Activated naive CD4-positive, alpha-beta T cell (primary cell): ENCODE measurements around the gene TMEM125.

Experiments
- DNase-seq, 4 experiments: peaks; one replicate each; lab custom pipeline; 2025; lab: John Stamatoyannopoulos, UW

TMEM125 gene

DNA sequence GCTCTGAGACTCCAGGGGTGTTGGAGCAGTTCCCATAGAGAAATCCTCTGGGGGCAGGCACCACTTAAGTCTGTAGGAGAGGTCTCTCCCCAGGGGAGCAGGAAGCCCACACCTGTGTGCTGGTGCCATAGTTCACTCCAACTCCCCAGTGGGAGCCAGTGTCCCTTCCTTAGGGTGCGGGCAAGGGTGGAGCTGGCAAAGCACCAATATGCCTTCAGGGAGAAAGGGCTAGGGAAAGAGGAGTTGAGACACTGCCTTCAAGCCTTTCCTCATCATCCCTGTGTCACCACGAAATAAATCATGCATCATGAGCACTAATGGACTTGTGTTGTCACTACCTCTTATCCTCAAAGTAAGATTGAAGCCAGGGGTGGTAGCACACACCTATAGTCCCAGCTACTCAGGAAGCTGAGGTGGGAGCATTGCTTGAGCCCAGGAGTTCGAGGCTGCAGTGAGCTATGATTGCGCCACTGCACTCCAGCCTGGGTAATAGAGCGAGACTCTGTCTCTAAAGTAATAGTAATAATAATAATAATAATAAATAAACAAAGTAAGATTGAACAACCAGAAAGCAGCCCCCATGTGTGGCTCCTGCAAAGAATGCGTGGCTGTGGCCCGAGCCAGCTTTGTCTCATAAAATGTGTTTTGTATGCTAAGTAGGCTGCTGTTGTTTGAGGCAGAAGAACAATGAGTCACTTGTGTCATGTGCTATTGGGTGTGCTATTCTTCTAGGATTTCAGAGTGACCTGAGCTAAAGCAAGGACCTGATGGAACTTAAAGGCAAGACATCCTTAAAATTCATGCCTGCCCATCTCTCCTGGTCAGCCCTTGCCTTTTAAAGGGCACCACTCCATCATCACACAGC is 24.3 kb downstream of the TMEM125 start:
- DNase-seq = no peak

DNA sequence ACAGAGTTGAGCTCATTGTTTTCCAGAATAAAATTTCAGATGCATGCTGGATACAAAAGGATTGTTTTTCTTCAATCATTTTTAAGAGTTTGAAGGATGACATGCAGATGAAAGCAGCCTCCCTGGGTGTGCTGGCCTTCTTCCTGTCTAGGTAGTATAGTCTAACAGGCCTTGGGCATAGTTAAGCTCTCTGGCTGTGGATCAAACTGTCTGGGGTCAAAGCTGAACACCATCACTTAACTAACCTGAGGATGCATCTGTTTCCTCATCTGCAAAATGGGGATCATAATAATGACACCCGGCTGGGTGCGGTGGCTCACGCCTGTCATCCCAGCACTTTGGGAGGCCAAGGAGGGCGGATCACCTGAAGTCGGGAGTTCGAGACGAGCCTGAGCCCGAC is 25.0 kb downstream of the TMEM125 start:
- no peak for DNase-seq

DNA sequence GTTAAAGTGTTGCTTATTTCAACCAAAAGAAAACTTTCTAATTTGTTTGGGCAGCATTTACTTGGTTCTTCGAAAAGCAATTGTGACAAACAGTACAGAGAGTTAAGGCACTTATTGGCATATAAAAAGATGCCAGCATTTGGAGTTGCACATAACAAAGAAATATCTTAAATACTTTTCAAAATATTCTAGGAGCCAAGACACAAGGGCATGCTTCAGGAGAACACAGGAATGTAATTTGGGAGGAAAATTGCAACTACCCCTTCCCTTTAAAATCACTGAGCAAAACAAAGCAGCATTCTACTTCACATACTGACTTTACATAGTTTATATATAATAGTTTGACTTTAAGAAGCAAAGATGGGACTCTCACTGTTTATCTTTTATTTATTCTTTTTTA is 26.4 kb downstream of the TMEM125 start:
- no peak for DNase-seq

DNA sequence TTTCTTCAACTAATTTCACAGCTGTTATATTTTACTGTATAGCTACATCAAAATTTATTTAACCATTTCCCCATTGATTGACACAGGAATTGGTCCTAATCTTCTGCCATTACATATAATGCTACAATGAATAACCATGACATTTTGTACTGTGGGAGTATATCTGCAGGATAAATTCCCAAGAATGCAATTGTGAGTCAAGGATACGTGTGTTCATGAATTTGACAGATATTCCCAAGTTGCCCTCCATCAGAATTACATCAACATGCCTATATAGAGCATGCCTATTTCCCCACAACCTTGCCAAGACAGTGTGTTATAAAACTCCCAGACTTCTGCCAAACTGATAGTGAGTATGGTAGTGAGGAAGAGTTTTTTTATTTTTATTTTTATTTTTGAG is 28.3 kb downstream of the TMEM125 start:
- no peak for DNase-seq

DNA sequence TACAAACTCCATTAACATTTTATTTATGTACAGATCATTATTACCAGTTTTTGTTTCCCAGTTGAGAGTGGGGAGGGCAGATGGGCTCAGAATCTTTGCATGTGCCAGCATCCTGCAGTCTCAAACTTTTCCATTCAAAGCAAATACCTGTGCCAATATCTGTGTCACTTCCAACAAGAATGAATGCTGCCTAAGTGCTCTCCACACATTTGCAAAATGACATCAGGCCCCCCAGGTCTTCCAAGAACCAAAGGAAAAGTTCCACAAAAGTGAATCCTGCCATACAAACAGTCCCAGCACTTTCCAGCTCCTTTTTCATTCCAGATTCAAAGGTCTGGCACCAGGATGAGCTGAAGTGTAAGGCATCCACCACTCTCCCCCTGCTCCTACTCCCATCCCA is 29.3 kb downstream of the TMEM125 start:
- DNase-seq = no peak

DNA sequence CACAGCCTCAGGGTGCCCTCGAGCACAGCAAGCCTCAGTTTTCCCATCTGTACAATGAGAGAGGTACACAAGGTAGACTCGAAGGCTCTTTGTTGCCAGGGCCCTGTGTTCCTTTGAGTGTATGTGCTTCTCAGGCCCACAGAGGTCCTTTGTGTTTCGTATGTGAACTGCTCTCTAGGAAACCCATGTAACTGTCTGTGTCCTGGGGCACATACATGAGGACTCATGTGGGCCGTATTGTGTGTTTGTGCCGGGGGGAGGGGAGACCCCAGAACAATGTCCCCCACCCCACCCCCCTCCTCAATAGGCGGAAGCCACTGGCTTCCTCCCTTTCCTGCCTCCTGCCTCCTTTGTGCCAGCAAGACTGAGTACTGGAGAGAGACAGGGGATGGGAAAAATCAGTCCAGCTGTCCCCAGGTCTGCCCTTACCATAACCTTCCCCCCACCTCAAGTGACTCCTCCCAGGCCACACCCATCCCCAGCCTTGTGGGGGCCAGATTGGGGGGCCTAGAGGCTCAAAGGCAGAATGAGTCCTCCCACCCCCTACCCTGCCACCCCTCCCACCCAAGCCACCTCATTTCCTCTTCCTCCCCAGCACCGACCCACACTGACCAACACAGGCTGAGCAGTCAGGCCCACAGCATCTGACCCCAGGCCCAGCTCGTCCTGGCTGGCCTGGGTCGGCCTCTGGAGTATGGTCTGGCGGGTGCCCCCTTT is 30.8 kb downstream of the TMEM125 start, which contains the start of gene TIE1:
Gene TIE1, plus strand, starts transcription at position 605 of the 717 bp plus-strand sequence. Its CDS starts 90 bp downstream, at position 695.
- DNase-seq = no peak

DNA sequence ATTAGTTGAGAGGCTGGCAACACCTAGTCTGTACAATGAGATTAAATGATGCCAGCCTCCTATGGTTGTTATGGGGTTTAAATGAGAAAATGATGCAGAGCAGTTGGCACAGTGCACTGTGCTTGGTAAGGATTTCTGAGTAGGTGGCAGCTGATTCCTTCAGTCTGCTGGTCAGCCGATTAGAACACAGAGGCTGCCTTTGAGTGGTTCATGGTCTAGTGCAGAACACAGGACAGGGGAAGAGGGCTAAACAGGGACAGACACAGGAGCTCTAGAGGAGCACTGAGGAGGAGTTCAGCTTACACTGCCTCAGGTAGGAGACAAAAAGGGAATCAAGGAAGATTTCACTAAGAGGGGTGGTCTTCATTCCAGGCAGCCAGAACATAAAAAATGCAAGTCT is 32.4 kb downstream of the TMEM125 start:
- DNase-seq = no peak

DNA sequence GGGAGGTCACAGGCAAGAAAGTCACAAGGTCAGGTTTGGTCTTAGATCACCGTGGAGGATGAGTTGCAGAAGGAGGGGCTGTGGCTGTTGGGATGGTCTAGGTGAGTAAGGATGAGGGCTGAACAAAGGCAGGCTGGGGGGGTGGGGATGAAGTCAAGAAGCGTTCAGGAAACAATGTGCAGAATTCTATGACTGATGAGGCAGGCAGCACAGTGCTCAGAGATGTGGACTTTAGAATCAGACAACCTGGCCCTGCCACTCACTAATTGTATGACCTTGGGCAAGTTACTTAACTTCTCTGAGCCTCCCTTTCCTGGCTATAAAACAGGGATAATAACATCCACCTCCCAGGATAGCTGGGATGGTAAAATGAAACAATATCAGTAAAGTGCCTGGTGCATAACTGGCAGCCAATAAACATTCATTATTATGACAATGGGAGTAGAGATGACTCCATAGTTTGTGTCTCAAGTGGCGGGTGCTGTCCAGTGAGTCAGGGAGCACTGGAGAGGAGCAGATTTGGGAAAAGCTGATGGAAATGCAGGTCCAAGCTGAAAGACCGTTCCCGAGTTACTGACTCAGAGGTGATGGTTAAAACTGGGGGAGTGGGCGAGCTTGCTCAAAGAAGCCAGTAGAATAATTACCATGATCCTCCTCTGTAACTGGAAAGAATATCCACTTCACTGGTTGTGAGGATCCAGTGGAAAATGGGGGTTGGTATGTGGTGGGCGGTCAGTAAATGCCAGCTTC is 33.1 kb downstream of the TMEM125 start:
- DNase-seq = no peak

DNA sequence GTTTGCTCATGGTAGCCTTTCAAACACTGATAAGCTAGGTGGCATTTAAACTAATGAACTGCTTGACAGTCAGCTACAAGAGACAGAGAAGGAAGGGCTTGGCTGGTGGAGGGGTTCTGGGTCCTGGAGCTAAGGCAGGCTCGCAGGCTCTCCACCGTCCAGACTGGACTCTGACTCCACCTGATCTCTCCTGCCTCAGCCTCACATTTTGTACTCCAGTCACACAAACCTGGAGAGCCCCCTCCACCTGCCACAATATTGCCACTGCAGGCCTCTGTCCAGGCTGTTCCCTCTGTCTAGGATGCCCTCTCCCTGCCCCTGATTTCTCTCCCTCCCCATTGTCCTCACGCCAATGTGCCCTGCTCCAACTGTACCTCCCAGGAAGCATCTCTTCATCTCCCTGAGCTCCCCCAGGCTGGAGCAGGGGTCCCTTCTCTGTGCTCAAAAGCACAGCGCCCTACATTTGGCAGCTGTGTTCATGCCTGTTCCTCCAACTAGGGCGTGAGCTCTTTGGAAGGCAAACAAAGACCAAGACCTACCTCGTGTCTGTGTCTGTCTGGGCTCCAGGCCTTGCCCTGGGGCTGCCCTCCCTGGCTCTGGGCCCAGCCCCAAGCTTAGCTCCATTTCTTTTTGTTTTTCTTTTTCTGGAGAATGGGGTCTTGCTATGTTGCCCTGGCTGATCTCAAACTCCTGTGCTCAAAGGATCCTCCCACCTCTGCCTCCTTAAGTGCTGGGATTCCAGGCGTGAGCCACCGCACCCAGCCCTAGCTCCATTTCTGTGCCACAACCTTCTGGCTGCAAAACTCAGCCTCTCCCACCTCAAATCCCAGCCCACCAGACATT is 33.9 kb downstream of the TMEM125 start:
- no peak for DNase-seq

DNA sequence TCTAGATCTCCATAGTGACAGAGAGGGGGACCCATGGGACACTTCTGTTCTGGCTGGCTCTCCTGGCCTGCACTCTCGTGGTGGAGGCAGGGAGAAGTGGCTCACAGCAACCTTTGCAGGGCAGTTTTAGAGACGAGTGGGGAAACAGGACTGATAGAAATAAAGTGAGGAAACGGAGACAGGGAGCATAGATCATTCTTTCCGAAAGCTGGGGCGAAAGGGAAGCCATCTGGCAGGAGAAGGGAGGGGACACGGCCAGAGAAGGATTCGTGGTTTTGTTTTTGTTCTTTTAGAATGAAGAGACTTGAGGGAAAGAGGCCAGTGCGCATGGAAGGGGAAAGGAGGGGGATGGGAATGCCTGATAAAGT is 34.5 kb downstream of the TMEM125 start:
- DNase-seq = no peak

DNA sequence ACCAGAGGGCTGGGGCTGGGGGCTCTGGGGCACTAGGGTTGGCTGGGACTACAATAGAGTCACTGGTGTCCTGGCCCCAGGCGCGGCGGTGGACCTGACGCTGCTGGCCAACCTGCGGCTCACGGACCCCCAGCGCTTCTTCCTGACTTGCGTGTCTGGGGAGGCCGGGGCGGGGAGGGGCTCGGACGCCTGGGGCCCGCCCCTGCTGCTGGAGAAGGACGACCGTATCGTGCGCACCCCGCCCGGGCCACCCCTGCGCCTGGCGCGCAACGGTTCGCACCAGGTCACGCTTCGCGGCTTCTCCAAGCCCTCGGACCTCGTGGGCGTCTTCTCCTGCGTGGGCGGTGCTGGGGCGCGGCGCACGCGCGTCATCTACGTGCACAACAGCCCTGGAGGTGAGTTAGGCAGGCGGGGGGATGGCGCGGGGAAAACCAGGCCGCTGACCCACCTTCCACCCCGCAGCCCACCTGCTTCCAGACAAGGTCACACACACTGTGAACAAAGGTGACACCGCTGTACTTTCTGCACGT is 35.1 kb downstream of the TMEM125 start:
- DNase-seq = no peak

DNA sequence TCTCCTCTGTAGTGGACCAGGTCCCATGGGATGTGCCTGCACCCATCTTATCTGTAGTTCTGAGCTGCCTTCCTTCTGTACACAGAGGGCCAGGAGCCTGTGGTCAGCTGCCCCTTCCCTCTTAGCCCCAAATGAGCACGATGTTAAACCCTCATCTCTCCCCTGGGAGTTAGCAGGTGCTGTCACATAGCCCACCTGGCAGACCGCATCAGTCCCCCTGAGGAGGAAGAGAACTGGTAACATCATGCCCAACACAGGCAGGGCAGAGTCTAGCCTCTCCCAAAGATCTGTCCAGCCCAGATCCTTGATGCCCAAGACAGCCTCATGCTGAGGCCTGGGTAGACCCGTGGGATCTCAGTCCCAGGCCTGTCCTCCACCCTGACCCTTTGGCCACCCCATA is 35.7 kb downstream of the TMEM125 start:
- DNase-seq = no peak

DNA sequence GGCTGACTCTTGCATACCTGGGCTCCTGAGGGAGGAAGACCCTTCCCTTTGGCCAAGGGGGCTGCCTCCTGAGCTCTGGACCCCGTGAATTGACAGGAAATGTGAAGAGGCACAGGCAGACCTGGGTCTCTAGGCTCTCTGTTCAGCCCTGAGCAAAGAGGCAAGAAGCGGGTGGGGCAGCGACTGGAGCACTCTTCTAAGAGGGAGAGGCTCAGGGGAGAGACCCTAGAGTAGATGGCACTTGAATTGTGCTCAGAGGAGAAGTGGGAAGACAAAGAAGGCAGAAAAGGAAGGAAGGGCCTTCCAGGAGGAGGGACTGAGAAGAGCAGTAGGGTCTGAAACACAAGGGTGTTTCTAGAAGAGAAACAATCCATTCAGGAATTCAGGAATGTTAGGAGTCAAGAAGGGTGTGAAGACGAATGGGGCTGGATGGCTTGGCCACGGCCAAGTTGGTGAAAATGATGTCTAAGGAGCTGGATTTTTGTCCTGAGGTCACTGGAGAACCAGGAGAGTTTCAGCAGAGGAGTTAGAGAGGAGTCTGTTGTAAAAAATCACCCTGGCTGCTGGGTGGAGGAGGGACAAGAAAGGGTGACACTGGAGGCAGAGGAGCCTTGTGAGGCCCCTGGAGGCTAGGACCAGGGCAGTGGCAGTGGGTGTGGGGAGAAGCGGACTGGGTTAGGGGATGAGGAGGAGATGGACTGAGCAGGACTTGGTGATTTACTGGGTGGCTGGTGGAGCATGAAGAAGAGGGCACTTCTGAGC is 36.3 kb downstream of the TMEM125 start:
- DNase-seq = no peak

DNA sequence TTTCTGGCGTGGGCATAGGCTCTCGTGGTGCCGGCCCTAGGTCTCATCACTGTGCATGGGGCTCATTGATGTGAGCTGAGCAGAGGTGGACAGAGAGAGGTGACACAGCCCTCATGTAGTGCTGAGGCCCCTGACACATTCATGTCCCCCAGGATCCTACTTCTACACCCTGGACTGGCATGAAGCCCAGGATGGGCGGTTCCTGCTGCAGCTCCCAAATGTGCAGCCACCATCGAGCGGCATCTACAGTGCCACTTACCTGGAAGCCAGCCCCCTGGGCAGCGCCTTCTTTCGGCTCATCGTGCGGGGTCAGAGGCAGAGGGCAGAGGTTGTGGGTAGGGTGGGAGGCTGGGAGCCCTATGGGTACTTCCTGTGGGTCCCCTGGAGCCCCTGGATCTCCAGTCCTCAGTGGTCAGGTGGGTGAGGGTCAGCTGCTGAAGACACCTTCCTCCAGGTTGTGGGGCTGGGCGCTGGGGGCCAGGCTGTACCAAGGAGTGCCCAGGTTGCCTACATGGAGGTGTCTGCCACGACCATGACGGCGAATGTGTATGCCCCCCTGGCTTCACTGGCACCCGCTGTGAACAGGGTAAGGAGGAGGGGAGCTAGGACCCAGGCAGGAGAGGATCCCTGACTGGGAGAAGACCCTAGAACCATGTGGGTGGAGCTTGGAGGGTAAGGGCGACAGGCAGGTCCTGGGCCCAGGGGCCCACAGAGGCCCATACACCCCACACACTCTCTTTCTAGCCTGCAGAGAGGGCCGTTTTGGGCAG is 37.1 kb downstream of the TMEM125 start:
- no peak for DNase-seq

DNA sequence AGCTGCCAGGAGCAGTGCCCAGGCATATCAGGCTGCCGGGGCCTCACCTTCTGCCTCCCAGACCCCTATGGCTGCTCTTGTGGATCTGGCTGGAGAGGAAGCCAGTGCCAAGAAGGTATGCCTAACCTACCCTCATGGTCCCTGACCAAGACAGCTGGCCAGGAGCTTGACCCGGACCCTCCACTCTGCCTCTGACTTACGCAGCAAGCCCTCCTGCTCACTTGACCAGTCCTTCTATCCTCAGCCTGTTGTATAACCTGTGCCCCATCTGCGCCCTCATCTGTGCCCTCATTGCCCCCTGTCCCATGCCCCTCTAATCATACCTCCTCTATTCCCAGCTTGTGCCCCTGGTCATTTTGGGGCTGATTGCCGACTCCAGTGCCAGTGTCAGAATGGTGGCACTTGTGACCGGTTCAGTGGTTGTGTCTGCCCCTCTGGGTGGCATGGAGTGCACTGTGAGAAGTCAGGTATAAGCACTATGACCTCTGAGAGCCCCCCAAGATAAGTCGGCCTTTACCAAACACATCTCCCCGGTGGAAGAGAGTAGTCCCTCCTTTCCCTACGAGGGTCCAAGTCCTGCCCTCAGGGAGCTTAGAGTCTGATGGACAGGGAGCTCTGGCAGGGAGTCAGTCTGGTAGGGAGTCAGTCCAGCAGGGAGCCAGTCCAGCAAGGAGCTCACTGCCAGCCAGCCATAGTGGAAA is 37.8 kb downstream of the TMEM125 start:
- no peak for DNase-seq

DNA sequence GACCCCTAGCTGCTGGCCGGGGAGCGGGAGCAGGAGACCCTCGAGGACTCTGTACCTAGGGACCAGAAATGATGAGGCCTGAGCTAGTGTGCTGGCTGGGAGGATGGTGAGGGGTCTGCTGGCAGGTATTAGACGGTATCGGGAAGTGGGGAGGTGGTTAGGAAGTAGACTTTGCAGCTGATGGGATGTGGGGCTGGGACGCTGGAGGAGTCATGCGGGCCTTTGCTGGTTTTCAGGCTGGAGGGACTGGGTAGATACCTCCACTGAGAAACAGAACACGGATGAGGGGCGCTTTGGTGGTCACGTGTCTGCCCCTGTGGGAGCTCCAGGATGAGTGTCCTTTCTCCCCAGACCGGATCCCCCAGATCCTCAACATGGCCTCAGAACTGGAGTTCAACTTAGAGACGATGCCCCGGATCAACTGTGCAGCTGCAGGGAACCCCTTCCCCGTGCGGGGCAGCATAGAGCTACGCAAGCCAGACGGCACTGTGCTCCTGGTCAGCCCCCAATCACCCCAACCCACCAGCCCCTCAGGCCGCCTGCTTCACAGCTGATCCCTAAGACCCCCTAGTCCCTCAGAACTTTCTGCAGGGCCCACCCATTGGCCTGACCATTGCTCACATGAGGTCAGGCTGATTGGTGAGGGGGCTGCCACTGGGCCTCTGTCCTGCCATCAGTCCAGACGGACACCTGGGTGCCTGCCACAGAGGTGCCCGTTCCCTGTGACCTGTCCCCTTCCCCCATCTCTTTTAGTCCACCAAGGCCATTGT is 39.0 kb downstream of the TMEM125 start:
- DNase-seq = no peak

DNA sequence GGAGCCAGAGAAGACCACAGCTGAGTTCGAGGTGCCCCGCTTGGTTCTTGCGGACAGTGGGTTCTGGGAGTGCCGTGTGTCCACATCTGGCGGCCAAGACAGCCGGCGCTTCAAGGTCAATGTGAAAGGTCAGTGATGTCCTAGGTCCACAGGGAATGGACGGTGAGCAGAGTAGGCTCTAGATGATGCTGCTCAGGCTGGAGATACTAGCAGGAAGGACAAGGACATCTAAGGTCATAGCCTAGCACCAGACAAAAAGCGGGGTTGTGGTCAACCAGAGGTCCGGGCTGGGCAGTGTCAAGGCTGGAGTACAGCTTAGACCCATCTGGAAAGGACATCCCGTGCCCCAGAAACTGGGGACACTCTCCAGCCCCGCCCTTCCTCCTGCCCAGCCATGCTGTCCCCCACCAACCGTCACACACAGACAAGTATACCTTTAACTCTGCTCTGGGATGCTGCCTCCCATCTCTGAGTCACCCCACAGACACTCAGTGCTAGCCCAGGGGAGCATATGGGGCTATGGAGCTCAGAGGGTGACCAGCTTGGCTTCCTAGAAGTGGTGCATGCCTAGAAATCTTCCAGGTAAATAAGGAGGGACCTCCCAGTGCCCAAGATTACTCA is 39.7 kb downstream of the TMEM125 start:
- no peak for DNase-seq

DNA sequence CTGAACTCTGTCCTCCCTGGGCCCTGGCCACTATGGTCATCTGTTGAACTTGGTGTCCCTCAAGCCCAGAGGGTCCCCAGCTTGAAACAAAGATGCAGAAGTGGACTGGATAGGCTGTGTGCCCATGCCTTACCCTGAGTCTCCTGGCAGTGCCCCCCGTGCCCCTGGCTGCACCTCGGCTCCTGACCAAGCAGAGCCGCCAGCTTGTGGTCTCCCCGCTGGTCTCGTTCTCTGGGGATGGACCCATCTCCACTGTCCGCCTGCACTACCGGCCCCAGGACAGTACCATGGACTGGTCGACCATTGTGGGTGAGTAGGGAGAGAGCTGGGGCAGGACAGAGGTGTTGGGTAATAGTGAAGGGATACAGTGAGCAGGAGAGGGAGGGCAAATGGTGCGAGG is 41.7 kb downstream of the TMEM125 start:
- no peak for DNase-seq
